HUES6 (cell line): Measurements from ENCODE around the gene KRT13.

Source experiments
- H3K27ac ChIP-seq: 2 replicates; pipeline ENCODE4 v1.7.0; 2013; ENCODE audit warnings: low read depth, mild to moderate bottlenecking, low read length, inconsistent platforms
- H3K27me3 ChIP-seq: 2 replicates; pipeline ENCODE4 v1.6.1; 2013; ENCODE audit warnings: low read length; ENCODE audit not compliant: control insufficient read depth, insufficient read depth
- H3K36me3 ChIP-seq: 2 replicates; pipeline ENCODE4 v1.6.1; 2013; ENCODE audit warnings: low read length; ENCODE audit not compliant: control insufficient read depth, insufficient read depth
- H3K4me1 ChIP-seq: 2 replicates; pipeline ENCODE4 v1.6.1; 2013; ENCODE audit warnings: low read length; ENCODE audit not compliant: control insufficient read depth, insufficient read depth
- H3K4me3 ChIP-seq: 2 replicates; pipeline ENCODE4 v1.5.1; 2013; ENCODE audit warnings: low read depth, low read length
- H3K9ac ChIP-seq: one replicate; pipeline ENCODE4 v1.6.1; 2013; ENCODE audit warnings: mild to moderate bottlenecking, low read length
- H3K9me3 ChIP-seq: 2 replicates; pipeline ENCODE4 v1.6.1; 2013; ENCODE audit warnings: low read depth, low read length; ENCODE audit not compliant: control insufficient read depth, insufficient read depth

Gene KRT13

DNA sequence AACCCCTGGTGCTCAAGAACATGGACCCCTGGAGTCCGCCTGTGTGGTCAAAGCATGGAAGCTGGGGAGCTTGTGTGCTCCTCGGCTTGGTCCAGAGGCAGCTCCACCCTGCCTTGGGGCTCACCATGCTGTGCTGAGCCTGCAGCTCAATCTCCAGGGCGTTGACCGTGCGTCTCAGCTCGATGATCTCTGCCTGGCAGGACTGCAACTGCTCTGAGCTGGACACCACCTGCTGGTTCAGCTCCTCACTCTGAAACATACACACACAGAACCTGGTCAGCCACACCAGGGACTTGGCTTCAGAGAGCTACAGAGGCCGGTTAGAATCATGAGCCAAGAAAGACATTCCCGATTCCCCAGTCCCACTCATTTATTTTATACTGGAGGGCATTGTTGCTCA, 27.2 kb downstream of the KRT13 start:
- Histone ChIP-seq H3K4me3 (no peak overlapping the region), H3K36me3 (no peaks in the 10 kb centered on the region), H3K27me3 (no peaks in the 10 kb centered on the region), H3K9me3 (no peaks in the 10 kb centered on the region), H3K27ac (no peak overlapping the region), H3K9ac (no peak overlapping the region), H3K4me1 (no peaks in the 10 kb centered on the region)

DNA sequence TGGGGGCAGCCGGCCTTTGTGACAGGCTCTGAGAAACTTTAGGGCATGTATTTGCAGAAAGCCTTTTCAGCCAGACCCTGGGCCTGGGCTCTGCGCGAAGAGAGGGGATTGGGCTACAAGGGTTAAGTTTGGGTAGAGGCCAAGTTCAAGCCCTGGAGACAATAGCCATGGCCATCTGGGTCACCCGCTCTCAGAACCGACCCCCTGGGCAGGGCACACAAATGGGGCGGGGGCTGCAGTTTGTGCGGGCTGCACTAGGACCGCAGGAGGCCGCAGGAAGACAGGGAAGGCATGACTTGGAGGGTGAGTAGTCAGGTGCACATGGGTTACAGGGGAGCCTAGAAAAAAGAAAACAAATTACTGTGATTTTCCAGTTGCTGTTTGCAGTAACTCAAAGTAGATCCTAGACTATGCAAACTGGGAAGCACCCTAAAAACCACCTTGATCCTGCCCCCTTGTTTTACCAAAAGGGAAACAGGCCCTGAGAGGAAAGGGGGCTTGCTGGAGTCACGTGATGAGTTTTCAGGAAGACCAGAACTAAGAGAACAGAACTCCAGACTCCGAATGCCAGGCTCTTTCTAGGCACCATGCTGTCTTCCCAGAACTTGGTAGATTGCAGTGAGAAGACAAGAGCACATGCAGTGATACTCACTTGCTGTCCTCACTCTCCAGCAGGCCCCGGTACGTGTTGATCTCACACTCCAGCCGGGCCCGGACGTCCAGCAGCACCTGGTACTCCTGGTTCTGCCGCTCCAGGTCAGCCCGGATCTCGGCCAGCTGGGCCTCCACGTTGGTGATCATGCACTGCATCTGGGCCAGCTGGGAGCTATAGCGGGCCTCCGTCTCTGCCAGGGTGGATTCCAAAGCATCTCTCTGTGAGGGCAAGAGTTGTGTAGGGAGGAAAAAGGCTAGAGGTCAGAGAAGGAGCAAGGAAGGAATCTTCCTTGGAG, 28.3 kb downstream of the KRT13 start:
- H3K27ac ChIP-seq = no peak overlapping the region
- H3K27me3 ChIP-seq = no peaks in the 10 kb centered on the region
- H3K4me1 ChIP-seq = no peaks in the 10 kb centered on the region
- no peak overlapping the region for H3K9ac ChIP-seq
- no peak overlapping the region for H3K4me3 ChIP-seq
- H3K9me3 ChIP-seq = no peaks in the 10 kb centered on the region
- H3K36me3 ChIP-seq = no peaks in the 10 kb centered on the region

DNA sequence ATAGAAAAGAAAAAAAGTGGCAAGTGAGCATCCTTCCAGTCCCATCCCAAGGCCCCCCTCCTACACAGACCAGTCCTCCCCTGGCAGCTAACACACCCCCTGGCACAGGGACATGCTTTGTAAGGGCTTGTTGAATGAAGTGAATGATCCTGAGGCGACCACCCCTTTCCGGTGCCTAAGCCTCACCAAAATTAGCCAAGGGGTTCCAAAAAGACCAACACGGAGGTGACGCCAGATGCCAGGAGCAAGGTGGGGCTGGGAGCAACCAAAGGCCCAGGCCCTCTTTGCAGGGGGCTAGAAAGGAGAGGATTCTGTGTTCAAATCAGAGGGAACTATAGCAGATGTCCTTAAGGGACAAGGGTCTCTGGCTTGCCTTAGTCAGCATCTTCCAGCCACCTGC, 30.0 kb downstream of the KRT13 start:
- no peaks in the 10 kb centered on the region for H3K4me1 ChIP-seq
- H3K27me3 ChIP-seq = no peaks in the 10 kb centered on the region
- H3K27ac ChIP-seq = no peak overlapping the region
- no peak overlapping the region for H3K9ac ChIP-seq
- H3K9me3 ChIP-seq = peaks cover 8% of the 10 kb centered on the region; the same call in 1 of the 2 replicates
- no peaks in the 10 kb centered on the region for H3K36me3 ChIP-seq
- no peak overlapping the region for H3K4me3 ChIP-seq

DNA sequence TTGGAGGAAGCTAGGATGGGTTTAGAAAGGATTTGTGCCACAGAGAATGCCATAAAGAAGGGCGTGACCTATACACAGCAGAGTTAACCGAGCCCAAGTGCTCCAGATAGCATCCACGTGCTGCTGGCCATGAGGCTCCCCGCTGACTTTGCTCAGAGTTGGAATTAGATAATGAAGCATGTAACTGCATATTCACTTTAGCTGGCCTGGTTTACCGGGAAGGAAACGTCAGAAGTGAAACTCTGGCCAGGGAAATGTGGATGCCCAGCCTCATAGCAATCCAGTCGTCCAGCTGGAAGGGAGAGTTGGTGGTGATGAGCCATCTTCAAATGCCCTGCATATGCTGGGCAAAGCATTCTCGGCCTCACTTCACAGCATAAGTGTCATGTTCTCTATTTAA, 30.5 kb downstream of the KRT13 start:
- no peak overlapping the region for H3K4me3 ChIP-seq

DNA sequence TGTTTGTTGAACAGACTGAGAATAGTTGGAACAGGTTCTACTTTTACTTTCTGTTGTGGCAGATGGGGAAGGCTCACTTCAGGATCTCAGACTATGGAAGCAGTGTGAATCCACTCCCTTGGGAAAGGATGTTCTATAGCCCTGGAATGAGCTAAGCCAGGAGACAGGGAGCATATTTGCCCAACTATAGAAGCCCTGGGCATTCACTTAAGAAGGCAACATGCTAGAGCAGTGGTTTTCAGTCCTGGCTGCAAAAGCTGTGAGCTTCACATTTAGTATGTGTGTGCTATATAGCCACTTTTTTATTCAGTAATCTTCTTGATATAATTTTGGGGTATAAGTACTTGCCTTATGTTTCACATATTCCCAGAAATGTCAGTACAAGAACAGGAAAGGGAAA, 37.1 kb downstream of the KRT13 start:
- Histone ChIP-seq H3K27ac (no peak overlapping the region), H3K4me3 (no peak overlapping the region), H3K9me3 (peaks cover 17% of the 10 kb centered on the region), H3K4me1 (no peaks in the 10 kb centered on the region), H3K36me3 (no peaks in the 10 kb centered on the region), H3K9ac (no peak overlapping the region), H3K27me3 (no peaks in the 10 kb centered on the region)

More for the DNA sequence above, 30.5 kb downstream of the KRT13 start:
- no peak overlapping the region for H3K27ac ChIP-seq
- peaks cover 8% of the 10 kb centered on the region; the same call in 1 of the 2 replicates for H3K9me3 ChIP-seq
- no peaks in the 10 kb centered on the region for H3K36me3 ChIP-seq
- H3K27me3 ChIP-seq = no peaks in the 10 kb centered on the region
- no peak overlapping the region for H3K9ac ChIP-seq
- H3K4me1 ChIP-seq = no peaks in the 10 kb centered on the region

DNA sequence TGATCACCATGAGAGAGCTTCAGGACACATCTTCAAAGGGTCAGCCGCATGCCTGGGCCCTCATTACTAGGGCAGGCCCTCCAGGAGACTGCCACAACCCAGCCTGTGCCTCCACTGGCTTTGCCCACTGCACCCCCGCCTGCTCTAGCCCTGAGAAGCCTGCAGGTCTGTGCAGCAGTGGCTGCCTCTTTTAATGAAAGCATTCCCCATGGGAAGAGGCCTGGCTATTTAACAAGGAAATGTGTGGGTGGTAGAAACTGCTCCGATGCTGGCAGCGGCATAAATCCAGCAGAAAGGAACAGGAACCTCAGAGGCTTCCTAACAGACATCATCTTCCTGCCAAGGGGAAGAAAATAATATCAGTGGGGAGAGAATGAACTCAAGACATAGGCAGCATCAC, 37.9 kb downstream of the KRT13 start:
- H3K9ac ChIP-seq = no peak overlapping the region
- H3K27ac ChIP-seq = no peak overlapping the region
- no peaks in the 10 kb centered on the region for H3K4me1 ChIP-seq
- no peaks in the 10 kb centered on the region for H3K36me3 ChIP-seq
- peaks cover 17% of the 10 kb centered on the region for H3K9me3 ChIP-seq
- no peaks in the 10 kb centered on the region for H3K27me3 ChIP-seq
- H3K4me3 ChIP-seq = no peak overlapping the region

DNA sequence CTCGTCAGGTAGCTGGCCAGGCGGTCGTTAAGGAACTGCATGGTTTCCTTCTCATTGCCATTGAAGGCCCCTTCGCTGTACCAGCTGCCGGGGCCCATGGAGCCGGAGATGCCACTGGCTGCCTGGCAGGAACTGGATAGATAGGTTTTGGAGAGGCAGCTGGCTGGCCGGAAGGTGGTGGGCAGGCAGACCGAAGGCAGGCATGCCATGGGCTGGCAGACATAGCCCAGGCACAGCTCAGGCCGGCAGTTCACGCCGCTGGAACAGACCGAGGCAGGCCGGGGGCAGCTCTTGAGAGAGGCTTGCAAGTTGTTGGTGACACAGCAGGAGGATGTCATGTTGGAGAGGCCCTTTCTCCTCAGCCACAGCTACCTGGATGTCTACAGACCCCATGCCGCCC, 38.4 kb downstream of the KRT13 start, which contains the start of gene KRT32:
TSS of gene KRT32 (minus strand) at position 399 of the 400 bp plus-strand sequence. CDS start at position 338, 61 bp downstream.
- H3K9me3 ChIP-seq = peaks cover 17% of the 10 kb centered on the region
- no peak within 1 kb of the TSS for H3K9ac ChIP-seq
- no peaks in the 10 kb centered on the region for H3K27me3 ChIP-seq
- no peaks in the 10 kb centered on the region for H3K36me3 ChIP-seq
- no peaks in the 10 kb centered on the region for H3K4me1 ChIP-seq
- H3K4me3 ChIP-seq = no peak within 1 kb of the TSS
- H3K27ac ChIP-seq = no peak within 1 kb of the TSS

DNA sequence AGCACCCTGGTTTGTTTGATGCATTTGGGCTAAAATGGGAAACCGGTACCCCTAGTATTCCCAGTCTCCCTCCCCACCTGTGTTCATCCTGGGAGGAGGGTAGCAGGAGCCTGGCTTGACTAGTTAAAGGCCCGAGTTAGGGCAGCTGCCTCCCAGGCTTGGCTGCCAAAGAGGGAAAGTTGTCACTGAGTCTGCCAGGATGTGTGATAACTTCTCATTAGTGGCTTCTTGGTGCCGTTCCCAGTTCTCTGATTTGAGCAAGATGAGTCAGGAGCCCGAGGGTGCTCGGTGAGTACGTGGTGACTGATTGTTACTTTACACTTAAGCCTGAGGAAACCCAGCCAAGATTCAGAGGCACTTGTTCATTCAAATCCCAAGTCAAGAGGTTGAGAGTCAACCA, 40.7 kb downstream of the KRT13 start:
- Histone ChIP-seq H3K9ac (no peak overlapping the region), H3K36me3 (no peaks in the 10 kb centered on the region), H3K4me1 (no peaks in the 10 kb centered on the region), H3K4me3 (no peak overlapping the region), H3K9me3 (peaks cover 9% of the 10 kb centered on the region), H3K27me3 (no peaks in the 10 kb centered on the region), H3K27ac (no peak overlapping the region)

DNA sequence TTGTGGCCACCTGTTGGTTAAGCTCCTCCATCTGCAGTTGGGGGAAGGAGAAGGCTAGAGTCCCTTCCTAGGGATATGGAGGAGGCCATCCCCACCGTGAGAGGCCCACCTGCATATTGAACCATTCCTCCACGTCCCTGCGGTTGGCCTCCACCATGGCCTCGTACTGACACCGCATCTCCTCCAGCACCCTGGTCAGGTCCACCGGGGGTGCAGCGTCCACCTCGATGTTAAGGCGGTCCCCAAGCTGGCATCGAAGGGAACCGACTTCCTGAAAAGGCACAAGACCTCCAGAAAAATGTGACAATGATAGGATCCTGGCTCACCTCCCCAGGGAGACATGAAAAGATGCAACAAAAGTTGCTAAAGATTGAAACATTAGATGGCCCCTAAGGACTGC, 41.2 kb downstream of the KRT13 start:
- Histone ChIP-seq H3K36me3 (no peaks in the 10 kb centered on the region), H3K9ac (no peak overlapping the region), H3K27me3 (no peaks in the 10 kb centered on the region), H3K9me3 (peaks cover 9% of the 10 kb centered on the region), H3K4me3 (no peak overlapping the region), H3K27ac (no peak overlapping the region), H3K4me1 (no peaks in the 10 kb centered on the region)

DNA sequence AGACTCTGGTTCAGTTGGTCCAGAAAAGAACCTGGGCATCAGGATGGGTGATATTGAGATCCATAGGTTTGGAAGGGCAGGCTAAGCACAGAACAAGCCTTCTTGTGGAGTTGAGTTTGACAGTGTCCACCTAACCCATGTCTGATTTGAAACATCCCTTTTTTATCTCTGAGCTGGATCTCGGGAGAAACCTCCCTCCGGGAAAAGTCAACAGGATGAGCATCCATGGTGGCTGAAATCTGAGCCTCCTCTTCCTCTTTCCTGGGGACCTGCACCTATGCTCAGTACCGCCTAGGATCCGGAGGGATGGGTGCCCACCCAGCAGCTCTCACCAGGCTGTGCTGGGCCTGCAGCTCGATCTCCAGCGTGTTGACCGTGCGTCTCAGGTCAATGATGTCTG, 41.7 kb downstream of the KRT13 start:
- H3K4me1 ChIP-seq = no peaks in the 10 kb centered on the region
- H3K27ac ChIP-seq = no peak overlapping the region
- no peak overlapping the region for H3K9ac ChIP-seq
- no peak overlapping the region for H3K4me3 ChIP-seq
- H3K9me3 ChIP-seq = peaks cover 9% of the 10 kb centered on the region
- no peaks in the 10 kb centered on the region for H3K36me3 ChIP-seq
- H3K27me3 ChIP-seq = no peaks in the 10 kb centered on the region

DNA sequence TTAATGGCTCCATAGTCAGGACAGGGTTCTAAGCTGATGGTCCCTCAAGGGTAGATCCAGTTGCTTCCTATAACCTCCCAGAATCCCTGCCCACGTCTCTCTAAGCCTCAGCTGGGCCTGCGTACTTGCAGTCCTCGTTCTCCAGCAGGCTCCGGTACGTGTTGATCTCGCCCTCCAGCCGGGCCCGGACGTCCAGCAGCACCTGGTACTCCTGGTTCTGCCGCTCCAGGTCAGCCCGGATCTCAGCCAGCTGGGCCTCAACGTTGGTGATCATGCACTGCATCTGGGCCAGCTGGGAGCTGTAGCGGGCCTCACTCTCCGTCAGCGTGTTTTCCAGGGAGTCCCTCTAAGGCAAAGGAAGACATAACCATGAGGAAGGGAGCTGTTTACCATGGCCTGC, 42.7 kb downstream of the KRT13 start:
- Histone ChIP-seq H3K4me3 (no peak overlapping the region), H3K9ac (no peak overlapping the region), H3K36me3 (no peaks in the 10 kb centered on the region), H3K27me3 (no peaks in the 10 kb centered on the region), H3K27ac (no peak overlapping the region), H3K9me3 (peaks cover 1% of the 10 kb centered on the region; the same call in 1 of the 2 replicates), H3K4me1 (no peaks in the 10 kb centered on the region)
